ENCODE results near the gene LAMC3.
"Not testable (repeated sequence)": the region's sequence is repeated elsewhere in the genome, so short reads cannot be mapped to it uniquely, and the experiment has no call there.

Gene LAMC3

DNA sequence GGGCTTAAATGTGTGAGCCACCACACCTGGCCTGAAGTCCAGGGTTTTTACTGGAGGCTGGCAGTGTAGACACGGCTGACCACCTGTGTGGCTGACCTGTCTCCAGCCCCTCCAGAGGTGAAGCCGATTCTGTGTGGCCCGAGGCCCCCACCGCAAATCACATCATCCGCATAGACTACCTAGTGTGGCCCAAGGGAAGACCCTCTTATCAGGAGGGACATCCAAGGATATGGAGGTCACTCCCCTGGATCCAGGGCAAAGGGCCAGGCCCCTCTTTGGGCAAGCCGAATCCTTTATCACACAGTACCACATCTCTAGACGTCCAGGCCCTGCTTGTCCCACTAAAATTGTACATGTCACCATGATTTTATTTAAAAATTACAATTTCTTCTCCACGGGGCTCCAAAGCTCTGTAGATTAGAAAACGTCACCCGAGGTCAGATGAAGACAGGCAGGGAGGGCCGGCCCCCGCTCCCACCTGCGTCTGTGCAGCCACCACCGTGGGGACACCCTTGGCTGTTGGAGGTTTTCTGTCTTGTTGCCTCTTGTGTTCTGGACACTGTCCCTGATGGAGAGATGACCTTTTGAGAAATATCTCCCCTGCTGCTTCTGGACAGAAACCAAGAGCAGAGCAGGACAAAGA is 20.1 kb downstream of the LAMC3 start:
- no peak for DNase-seq (ENCODE audit: low spot score)

DNA sequence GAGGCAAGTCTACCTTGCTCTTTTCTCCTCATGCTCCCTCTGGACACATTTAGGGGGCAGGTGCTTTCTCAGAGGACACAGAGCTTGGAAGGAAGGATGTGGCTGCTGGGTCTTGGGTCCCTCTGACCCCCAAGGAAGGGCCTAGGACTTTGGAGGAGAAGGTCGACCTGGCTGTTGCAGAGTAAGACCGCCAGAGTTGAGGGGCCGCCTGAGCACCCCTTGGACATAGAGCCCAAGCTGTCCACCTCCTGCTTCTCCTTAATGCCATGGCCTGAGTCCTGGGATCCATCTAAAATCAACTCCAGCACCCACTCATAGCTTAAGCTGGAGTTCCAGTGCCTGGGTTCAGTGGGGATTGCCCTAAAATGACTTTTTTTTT is 20.6 kb downstream of the LAMC3 start:
- no peak for DNase-seq (ENCODE audit: low spot score)

DNA sequence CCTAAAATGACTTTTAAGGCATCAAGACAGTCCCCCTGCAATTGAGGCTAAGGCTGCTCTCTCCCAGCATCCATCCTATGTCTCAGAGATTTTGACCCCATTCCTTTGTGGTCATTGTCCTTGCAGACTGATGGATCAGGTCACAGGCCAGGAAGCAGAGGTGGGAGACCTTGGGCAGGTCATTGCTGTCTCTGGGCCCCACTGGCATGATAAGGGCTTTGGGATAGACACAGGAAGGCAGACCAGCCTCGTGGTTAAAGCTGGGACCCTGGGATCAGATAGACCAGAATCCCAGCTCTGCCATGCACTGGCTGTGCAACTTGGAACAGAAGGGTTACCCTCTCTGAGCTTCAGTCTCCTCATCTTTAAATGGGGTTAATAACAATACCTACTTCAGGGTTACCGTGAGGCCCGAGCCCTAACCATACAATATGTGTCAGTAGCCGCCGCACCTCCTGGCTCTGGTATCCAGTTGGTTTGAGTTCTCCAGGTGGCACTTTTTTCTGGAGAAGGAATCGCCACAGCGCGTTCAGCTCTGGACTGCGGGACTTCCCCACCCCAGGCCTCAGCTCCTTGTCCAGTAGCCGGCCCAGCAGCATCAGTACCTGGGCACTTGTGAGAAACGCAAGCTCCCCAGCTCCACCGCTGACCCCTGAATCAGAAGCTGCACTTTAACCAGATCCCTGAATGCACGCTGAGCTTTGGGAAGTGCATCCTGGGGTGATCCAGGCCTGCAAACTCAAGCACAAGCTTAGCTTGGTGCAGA is 21.4 kb downstream of the LAMC3 start:
- no peak for DNase-seq (ENCODE audit: low spot score)

DNA sequence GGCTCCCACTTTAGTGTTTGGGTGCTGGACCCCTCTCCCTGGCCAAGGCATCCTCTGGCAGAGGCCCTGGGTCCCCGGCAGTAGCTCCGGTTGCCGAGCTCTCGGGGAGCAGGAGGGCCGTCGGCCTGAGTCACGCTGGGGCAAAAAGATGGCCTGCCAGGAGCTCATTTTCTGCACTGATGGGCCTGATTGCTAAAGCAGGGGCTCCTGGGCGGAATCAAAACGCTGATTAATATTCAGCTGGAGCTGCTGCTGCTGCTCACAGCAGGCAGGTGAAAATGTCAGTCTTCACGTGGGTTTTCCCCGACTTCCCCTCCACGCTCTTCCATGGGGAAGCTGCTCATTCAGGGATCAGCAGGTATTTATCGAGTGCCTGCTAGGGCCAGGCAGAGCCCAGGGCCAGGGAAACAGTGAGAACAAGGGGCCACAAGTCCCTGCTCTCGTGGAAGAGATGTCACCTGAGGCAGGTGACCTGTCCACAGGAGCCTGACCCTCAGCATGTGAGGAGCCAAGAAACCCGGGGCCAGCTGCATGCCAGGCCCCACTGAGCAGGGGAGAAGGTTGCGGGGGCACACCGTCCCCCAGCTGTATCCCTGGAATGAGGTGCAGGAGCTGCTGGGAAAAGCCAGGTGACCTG is 22.1 kb downstream of the LAMC3 start:
- no peak for DNase-seq (ENCODE audit: low spot score)

DNA sequence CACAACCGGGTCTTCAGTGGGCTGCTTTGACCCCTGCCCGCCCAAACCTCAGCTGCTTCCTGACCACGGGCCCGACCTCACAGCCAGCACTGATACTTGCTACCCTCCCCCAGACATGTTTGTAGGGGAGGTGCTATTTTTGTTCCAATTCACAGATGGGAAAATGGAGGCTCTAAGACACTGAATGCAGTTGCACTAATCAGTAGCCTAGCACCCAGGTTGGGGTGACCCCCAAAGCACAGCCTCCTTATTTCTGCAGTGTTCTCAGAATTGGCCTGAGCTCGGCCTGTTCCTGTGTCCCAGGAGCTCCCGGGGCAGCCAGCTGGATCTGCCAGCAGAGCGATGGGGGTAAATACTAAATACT is 22.6 kb downstream of the LAMC3 start:
- no peak for DNase-seq (ENCODE audit: low spot score)

DNA sequence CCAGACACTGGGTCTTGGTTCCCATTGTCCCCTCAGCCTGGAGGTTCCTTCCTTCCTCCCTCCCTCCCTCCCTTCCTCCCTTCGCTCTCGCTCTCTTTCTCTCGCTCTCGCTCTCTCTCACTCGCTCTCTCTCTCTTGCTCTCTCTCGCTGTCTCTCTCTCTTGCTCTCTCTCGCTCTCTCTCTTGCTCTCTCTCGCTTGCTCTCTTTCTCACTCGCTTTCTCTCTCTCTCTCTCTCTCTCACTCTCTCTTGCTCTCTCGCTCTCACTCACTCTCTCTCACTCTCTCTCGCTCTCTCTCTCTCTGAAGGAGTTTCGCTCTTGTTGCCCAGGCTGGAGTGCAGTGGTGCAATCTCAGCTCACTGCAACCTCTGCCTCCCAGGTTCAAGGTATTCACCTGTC is 23.4 kb downstream of the LAMC3 start:
- DNase-seq (ENCODE audit: low spot score), result no peak

DNA sequence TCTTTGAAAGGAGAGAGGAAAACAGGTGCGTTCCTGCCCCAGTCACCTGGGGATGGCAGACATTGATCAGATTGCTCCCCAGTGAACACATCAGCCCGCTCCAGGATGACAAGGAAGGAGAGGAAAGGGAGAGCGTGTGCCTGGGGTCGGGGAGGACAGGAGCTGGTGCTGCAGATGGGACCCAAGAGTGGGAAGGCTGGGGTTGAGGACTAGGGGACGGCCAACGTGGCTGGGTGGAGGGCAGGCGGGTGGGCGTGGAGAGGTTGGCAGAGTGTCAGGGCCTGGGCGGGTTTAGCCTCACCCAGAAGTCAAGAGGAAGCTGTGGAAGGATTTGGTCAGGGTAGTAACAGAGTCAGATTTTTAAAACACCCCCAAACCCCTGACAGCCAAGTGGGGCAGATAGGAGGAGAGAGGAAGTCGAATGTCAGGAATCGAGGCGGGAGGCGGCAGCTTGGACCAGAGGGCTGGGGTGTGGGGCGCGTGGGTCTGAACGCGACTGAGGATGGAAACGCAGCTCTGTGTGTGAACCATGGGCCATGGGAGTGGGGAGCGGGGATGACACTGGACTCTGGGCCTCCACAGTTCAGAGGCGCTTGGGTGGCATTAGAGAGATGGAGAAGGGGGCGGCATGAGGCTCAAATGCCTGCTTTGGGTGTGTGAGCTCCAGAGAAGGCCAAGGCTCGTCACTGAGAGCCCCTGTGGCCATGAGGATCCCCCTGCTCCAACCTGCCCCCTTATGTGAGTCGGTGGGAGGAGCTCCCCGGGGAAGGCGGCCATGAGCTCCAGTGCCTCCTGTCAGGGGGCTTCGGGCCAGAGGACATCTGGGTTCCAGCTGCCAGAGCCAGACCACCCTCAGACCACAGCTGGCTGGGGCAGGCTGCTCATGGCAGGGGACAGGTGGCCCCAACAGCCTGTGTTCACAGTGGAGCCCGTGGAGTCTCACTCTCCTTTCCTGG is 24.6 kb downstream of the LAMC3 start:
- DNase-seq (ENCODE audit: low spot score), result no peak

DNA sequence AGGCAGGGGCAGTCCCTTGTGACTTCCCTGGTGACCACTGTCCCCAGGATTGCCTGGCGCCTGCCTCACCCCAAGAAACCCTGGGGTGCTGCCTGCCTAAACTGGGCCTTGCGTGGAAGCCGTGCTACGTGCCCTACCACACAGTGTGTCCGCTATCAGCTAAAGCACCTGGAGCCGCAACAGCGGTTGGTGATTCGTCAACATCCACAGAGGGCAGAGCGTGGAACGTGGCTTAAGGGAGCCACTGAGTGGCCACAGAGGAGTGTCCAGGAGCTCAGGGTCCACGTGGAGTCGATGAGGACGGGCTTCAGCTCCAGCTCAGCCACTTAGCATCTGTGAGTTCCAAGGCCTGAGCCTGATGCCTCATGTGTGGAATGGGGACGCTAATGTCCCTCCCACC is 25.3 kb downstream of the LAMC3 start:
- no peak for DNase-seq (ENCODE audit: low spot score)

DNA sequence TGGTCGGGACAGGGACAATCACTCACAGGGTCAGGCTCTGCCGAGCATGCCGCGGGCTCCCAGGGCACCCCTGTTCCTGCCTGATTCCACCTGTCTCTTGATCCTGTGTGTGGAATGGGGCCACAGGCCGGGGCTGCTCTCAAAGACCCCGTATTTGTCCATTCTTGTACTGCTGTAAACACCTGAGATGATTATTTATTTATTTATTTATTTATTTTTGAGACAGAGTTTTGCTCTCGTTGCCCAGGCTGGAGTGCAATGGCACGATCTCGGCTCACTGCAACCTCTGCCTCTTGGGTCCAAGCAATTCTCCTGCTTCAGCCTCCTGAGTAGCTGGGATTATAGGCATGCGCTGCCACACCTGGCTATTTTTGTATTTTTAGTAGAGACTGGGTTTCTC is 25.8 kb downstream of the LAMC3 start:
- DNase-seq (ENCODE audit: low spot score), result not testable (repeated sequence)

DNA sequence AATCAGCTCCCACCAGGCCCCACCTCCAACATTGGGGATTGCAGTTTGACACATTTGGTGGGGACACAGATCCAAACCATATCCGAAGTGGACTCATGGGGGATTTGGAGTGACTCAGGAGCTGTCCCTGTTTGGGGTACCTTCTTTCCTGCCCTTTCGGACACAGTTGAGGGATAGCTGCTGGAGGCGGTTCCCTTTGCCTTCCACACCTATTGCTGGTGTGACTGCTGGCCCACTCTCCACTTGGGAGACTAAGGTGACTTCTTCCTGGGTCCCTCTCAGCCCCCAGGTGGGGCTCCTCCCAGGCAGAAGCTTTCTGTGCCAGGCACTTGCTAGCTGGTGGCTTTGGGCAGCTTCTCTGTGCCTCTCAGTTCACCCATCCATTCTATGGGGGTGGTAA is 26.6 kb downstream of the LAMC3 start:
- DNase-seq (ENCODE audit: low spot score), result no peak

DNA sequence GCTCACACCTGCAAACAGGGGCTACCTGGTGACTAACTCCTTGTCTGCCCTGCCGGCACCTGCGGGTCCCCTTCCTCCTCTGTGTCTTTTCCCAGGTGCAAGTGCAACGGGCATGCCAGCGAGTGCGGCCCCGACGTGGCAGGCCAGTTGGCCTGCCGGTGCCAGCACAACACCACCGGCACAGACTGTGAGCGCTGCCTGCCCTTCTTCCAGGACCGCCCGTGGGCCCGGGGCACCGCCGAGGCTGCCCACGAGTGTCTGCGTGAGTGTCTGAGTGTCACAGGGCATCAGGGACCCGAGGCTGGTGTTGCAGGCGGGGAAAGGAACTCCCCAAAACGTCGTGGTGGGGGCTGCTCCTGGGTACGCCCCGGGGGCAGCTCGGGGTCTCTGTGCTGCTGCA is 27.1 kb downstream of the LAMC3 start:
- no peak for DNase-seq (ENCODE audit: low spot score)

DNA sequence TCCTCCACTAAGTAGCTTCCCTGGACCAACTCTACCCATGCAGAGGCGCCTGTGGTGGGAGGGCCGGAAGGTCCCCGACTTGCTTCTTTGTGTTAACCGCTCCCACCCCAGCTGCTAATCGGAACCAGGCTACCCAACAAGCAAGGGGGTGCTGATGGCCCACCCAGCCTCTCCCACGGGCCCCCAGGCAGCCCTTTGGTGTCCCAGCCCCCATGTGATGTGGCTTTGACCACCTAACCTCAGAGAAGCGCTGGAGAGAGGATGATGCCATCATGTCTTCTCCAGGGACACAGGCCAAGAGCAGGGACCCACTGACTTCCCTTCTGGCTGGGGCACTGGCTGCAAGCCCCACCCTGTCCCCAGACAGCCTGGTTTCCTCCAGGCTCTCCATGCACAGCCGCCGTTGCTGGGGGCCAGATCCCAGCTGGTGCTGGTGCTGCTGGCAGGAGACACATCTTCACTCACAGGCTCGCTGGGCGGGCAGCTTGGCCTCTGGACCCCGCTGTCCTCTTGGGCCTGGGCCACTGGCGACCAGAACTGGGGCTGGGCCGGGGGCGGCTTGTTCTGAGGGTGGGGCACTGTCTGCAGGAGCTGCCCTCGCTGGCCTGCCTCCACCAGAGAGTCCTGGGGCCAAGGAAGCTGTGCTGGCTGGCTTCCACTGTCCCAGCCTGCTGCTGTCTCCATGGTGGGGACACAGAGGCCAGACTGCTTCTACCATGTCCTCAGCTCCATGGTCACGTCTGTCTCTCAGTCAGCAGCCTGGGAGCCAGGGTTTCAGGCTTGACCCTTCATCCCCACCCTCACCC is 27.8 kb downstream of the LAMC3 start:
- DNase-seq (ENCODE audit: low spot score), result no peak

DNA sequence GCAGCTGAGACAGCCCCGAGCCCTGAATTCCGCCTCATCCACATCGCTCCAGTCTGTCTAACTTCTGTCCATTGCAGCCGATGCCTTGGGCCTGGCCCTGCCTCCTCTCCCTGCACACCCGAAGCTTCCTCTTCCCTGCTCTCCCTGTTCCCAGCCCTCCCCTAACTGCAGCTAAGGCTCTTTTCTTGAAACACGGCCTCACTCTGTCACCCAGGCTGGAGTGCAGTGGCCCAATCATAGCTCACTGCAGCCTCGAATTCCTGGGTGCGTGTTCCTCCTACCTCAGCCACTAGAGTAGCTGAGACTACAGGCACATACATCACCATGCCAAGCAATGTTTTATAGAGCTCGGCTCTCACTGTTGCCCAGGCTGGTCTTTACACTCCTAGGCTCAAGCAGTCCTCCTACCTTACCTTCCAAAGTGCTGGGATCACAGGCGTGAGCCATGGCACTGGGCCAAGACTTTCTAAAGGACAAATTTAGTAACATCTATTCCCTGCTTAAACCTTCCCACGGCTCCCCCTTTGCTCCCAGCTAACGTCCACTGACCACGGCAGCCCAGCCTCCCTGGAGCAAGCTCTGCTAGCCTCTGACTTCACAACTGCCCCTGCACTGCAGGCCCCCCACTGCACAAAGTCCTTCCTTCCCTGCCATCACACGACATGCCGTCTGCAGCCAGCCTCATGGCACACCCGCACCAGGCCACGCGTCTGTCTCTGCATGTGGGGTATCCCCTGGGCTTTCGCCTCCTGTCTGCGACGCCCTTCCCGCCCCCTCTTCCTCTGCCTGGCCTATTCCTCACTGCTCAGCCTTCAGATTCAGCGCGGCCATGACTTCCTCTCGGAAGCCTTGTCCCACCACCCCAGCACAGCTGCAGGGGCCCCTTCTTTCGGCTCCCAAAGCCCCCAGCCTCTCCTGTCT is 28.6 kb downstream of the LAMC3 start:
- no peak for DNase-seq (ENCODE audit: low spot score)

DNA sequence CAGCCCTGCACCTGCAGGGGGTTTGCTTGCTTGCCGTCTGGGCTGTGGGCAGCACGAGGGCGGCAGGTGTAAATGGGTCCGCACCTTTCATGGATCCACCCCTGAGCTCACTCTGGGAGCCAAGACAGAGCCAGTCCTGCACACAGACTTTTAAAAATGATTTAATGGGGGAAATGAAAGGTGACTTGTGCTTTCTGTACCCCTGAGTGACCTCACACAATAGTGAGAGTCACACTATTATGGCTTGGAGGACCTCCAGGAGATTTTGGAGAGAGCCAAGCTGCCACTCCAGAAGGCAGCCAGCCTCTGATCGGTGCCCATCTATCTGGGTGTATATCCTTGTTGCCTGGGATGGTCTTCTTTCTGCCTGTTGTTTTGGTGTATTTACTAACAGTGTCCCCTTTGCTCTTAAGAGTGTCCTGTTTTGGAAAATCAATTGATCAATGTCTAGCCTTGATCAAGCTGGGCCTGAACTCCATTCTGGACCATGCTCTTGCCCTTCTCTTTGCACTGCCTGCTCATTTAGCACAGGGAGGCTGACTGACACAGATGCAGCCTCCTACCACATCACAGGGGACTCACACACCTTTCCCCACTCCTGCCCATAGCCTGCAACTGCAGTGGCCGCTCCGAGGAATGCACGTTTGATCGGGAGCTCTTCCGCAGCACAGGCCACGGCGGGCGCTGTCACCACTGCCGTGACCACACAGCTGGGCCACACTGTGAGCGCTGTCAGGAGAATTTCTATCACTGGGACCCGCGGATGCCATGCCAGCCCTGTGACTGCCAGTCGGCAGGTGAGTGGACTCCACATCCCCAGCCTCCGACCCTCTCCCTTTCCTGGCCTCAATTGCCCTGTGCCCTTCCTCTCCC is 29.5 kb downstream of the LAMC3 start:
- DNase-seq (ENCODE audit: low spot score), result no peak

DNA sequence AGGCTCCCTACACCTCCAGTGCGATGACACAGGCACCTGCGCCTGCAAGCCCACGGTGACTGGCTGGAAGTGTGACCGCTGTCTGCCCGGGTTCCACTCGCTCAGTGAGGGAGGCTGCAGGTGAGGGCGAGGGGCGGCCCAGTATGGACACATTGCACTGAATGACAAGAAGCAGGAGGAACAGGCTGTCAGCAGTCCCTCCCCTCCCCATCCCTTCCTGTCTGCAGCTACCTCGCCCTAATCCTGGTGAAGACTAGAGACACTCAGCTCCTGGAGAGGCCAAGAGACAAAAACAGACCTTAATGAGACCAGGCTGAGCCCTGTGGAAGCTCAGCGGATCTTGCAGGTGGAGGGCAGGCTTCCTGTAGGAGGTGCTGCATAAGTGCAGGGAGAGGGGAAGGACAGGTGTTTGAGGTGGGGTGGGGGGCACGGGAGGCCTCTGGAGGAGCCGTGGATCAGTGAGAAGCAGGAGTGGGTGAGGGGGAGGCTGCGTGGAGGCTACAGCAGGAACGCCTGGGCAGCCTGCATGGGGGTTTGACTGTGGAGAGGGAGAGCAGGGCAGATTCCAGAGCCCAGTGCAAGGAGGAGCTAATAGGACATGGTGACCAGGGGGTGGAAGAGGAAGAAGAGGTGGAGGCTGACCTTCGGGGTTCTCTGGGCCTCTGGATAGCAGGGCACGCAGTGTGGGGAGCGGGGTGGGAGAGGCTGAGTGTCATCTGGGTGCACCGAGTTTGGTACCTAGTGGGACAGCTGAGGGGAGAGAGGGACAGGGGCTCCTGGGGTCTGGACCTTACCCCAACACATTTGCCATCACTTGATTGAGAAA is 30.4 kb downstream of the LAMC3 start:
- no peak for DNase-seq (ENCODE audit: low spot score)

DNA sequence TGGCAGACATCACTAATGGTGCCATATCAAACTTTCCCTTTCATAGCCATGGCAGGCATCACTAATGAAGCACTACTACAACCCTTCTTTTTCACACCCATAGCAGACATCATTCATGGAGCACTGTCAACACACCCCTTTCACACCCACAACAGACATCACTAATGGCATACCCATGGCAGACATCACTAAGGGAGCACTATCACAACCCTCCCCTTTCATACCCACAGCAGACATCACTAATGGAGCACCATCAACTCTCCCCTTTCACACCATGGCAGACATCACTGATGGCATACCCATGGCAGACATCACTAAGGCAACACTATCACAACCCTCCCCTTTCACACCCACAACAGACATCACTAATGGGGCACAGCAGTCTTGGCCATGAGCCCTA is 33.7 kb downstream of the LAMC3 start:
- no peak for DNase-seq (ENCODE audit: low spot score)

DNA sequence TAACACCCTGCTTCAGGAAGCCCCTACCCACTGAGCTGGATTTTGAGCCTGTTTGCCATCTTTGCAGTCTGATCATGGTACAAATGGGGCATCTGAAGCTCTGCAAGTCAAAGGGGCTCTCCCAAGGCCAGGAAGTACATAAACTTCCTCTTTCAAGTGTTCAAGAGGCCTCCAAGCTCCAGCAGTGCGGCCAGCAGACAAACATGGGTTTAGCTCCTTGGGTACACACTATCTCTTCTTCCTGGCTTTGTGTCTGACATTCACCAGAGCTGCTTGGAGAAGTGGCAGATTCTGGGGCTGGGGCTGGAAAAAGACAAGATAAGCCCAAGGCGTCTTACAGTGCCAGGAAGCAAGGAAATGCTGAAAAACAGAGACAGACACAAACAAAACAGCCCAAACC is 34.1 kb downstream of the LAMC3 start:
- no peak for DNase-seq (ENCODE audit: low spot score)

DNA sequence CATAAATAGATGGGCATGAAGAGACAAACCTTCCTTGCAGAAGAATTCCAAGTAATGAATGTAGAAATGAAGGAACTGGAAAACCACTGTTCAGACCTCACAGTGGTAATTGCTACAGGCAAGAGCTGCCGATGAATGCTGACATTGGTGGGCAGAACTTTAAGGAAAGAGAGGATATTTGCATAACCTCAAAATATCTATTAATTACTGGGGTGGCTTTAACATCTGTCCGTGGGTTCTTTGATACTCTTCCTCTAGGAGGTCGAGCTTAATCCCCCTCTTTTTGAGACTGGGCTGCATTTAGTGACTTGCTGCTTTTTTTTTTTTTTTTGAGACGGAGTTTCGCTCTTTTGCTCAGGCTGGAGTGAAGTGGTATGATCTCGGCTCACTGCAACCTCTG is 34.7 kb downstream of the LAMC3 start:
- no peak for DNase-seq (ENCODE audit: low spot score)
